A673 (cell line): ENCODE measurements around the gene MYOG.

Source experiments
- EZH2 ChIP-seq: fragments of 200-600 bp; sonication (generic); IDR thresholded peaks from 2 replicates; pipeline ENCODE4 v1.6.1; 2017; ENCODE audit warnings: borderline replicate concordance, low read depth, mild to moderate bottlenecking, mixed read lengths, antibody characterized with exemption, low read length; ENCODE audit not compliant: poor library complexity, severe bottlenecking
- TF ChIP-seq, protein P1 (sequence below): fragments of 300-800, 200-600 bp; sonication (generic); conservative IDR thresholded peaks from 2 replicates; pipeline ENCODE4 v1.5.1; 2017; ENCODE audit warnings: low read depth, mild to moderate bottlenecking, antibody characterized with exemption, low read length, moderate library complexity, mixed read lengths

DNA sequence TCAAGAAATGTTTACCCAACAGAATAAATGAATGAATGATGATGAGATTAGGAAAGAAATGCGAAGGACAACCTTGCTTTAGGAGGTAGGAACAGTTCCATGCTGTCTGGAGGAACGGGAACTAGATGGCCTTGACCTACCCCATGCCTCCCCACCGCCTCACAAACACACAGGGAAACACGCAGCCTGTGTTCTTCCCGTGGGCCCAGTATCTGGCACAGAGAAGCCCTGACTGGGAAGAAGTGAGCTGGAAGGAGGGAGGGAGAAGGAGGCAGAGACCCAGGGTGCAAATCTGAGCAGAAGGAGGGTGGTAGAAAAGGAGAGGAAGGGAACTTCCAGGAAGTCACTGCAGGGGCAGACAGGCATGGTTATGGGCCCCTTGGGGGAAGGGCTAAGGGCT lies 38.2 kb upstream of the MYOG start:
- TF ChIP-seq, protein P1, sequence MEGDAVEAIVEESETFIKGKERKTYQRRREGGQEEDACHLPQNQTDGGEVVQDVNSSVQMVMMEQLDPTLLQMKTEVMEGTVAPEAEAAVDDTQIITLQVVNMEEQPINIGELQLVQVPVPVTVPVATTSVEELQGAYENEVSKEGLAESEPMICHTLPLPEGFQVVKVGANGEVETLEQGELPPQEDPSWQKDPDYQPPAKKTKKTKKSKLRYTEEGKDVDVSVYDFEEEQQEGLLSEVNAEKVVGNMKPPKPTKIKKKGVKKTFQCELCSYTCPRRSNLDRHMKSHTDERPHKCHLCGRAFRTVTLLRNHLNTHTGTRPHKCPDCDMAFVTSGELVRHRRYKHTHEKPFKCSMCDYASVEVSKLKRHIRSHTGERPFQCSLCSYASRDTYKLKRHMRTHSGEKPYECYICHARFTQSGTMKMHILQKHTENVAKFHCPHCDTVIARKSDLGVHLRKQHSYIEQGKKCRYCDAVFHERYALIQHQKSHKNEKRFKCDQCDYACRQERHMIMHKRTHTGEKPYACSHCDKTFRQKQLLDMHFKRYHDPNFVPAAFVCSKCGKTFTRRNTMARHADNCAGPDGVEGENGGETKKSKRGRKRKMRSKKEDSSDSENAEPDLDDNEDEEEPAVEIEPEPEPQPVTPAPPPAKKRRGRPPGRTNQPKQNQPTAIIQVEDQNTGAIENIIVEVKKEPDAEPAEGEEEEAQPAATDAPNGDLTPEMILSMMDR, result no peak
- no peak for TF ChIP-seq EZH2
